ENCODE measurements around the gene GRID1. TPM values are rescaled to one million over a fixed set of nuclear protein-coding genes. Genes with fewer than 3 reads are reported as not detected.

Gene GRID1
- total RNA-seq, 2 donors from 2014 or later: 0.37 to 0.67 TPM

DNA sequence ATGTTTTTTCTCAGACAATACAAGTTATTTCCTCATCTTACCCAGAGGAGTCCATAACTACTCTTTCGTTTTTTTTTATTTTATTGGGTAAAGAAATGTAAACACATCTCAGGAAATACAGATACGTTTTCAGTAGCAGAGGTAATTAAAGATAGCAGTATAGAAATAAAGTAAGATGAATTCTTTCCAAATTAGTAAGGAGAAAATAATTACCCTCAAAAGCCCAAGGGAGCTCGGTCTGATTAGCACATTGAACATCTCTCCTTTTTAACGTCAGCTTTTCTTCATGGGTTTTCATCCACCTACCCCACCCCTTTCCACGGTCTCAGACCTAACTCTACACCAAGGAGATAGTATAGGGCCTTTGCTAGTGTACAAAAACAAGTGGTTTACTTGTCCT, 294.2 kb downstream of the GRID1 start:
- H3K9me3 ChIP-seq: no peaks in the 10 kb centered on the region
- H3K36me3 ChIP-seq: no peaks in the 10 kb centered on the region
- DNase-seq (ENCODE audit: low spot score): no peak
- no peaks in the 10 kb centered on the region for H3K4me1 ChIP-seq
- no peaks in the 10 kb centered on the region for H3K27me3 ChIP-seq
- no peak overlapping the region for H3K27ac ChIP-seq
- H3K4me3 ChIP-seq: no peak overlapping the region
- TF ChIP-seq, protein P1, sequence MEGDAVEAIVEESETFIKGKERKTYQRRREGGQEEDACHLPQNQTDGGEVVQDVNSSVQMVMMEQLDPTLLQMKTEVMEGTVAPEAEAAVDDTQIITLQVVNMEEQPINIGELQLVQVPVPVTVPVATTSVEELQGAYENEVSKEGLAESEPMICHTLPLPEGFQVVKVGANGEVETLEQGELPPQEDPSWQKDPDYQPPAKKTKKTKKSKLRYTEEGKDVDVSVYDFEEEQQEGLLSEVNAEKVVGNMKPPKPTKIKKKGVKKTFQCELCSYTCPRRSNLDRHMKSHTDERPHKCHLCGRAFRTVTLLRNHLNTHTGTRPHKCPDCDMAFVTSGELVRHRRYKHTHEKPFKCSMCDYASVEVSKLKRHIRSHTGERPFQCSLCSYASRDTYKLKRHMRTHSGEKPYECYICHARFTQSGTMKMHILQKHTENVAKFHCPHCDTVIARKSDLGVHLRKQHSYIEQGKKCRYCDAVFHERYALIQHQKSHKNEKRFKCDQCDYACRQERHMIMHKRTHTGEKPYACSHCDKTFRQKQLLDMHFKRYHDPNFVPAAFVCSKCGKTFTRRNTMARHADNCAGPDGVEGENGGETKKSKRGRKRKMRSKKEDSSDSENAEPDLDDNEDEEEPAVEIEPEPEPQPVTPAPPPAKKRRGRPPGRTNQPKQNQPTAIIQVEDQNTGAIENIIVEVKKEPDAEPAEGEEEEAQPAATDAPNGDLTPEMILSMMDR (IDR thresholded peaks at IDR 0.05): no peak

DNA sequence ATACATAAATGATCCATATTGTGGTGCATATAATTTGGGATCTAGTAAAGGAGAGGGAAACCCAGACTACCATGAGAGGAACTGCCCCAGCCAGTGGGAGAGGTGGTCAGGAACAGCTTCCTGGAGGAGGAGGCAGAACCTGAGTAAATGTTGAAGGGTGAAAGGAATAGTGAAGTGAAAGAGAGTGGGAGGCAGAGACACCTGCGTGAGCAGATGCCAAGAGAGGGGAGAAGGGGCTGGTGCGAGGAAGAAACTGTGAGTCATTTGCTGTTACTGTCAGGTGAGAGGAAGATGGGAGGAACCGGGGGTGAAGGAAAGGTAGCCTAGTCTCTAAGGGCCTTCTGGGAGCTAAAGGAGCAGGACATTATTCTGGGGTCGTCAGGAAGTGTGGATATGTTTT, 294.8 kb downstream of the GRID1 start:
- H3K27me3 ChIP-seq: no peaks in the 10 kb centered on the region
- peak; percentile 43 for DNase-seq (ENCODE audit: low spot score)
- H3K36me3 ChIP-seq: no peaks in the 10 kb centered on the region
- H3K9me3 ChIP-seq: no peaks in the 10 kb centered on the region
- no peak overlapping the region for H3K4me3 ChIP-seq
- TF ChIP-seq, protein P1 (IDR thresholded peaks at IDR 0.05): no peak
- H3K27ac ChIP-seq: no peak overlapping the region
- H3K4me1 ChIP-seq: no peaks in the 10 kb centered on the region

DNA sequence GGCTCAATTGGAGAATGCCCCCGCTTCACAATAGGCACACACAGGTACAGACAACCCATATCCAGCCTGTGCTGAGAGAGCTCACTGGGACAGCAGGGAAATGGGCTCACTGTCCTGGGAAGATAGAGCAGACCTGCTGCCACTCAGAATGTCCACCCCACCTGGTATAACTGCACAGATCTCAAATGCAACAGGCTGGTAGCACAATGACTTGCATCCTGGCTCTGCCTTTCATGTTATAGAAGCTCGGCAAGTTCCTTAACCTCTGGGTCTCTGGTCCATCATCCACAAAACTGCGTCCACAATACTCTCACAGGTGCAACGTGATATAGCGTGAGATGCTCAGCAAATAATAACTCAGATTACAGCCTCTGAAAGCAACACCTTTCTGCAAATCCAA, 295.4 kb downstream of the GRID1 start:
- TF ChIP-seq, protein P1 (IDR thresholded peaks at IDR 0.05): no peak
- Histone ChIP-seq H3K36me3 (no peaks in the 10 kb centered on the region), H3K4me3 (no peak overlapping the region), H3K4me1 (no peaks in the 10 kb centered on the region), H3K27me3 (no peaks in the 10 kb centered on the region), H3K27ac (no peak overlapping the region), H3K9me3 (no peaks in the 10 kb centered on the region)
- DNase-seq (ENCODE audit: low spot score): peak; percentile 21

DNA sequence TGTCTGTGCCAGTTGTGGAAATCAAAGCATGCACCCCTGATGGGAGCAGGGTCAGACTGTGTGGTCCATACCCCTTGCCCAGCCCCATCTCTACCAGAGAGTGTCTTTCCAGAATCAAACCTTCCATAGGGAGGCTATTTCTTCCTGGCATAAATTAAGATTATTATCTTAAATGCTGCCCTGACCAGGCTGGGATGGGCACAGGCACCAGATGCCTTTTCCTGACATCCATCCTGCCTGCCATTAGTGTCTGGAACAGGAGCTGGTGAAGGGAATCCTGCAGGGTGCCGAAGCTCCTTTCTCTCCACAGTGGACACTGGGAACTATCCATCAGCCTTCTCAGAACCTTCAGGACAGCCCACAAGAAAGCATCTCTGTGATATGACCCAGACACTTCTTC, 296.3 kb downstream of the GRID1 start:
- DNase-seq (ENCODE audit: low spot score): peak; percentile 46
- Histone ChIP-seq H3K4me1 (no peaks in the 10 kb centered on the region), H3K9me3 (no peaks in the 10 kb centered on the region), H3K36me3 (no peaks in the 10 kb centered on the region), H3K4me3 (no peak overlapping the region), H3K27ac (no peak overlapping the region), H3K27me3 (no peaks in the 10 kb centered on the region)
- TF ChIP-seq, protein P1 (IDR thresholded peaks at IDR 0.05): no peak

DNA sequence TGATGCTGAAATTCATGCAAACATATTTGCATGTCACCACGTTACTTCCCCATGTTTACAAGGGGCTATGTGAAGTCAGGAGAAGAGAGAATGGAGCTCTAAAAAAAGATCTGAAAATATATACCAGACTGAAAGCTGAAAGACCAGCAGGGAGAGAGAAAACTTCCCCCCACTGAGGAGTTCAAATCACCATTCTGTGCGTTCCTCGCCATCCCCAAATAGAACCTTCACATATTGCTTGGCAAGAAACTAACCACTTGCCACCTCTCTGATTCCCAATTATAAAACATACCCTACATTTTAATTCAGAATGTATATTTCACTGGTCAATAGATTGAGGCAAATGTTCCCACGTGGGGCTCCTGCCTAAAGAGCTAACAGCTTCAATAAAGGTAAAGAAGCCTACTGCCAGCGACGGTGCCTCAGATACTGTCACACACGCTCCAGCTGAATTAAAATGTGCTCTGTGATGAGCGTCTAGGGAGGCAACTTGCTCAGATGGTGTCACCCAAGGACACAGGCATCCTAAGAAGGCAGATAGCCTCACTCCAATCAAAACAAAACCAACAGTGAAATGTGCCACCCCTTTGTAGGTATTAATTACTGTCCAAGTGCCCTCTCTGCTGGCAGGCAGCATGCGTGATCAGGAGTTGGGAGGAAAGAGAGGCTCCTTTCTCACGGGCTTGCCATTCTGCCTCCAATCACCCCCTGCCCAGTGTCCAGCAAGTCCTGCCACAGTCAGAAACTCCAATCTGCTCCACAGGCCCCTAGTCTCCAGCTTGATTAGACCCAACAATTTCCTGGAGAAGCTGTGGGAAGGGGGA, 298.2 kb downstream of the GRID1 start:
- H3K27me3 ChIP-seq: no peaks in the 10 kb centered on the region
- no peaks in the 10 kb centered on the region for H3K36me3 ChIP-seq
- H3K4me3 ChIP-seq: no peak overlapping the region
- no peak for DNase-seq (ENCODE audit: low spot score)
- H3K9me3 ChIP-seq: no peaks in the 10 kb centered on the region
- no peaks in the 10 kb centered on the region for H3K4me1 ChIP-seq
- TF ChIP-seq, protein P1 (IDR thresholded peaks at IDR 0.05): peak in 1 of 2 donors; percentile 33
- no peak overlapping the region for H3K27ac ChIP-seq
